Subcutaneous adipose tissue (tissue), 4 donors: ENCODE results near the gene BTNL3. TPM values are rescaled to one million over a fixed set of nuclear protein-coding genes. Genes with fewer than 3 reads are reported as not detected.

Source experiments
- total RNA-seq, 4 donors: library from RNA; depleted of rRNA; stranded (reverse); fragments of >200 nt; gene quantifications; one replicate each; pipeline ENCODE4 v1.1.0, GENCODE V29; 2016
- TF ChIP-seq, protein P1 (sequence below): fragments of 450-650 bp; IDR thresholded peaks from one replicate; pipeline ENCODE4 v1.5.1; 2016; ENCODE audit warnings: low read depth, mild to moderate bottlenecking, control low read depth, antibody characterized with exemption, moderate library complexity

BTNL3 gene
- total RNA-seq, 4 donors from 2014 or later = 0.22 TPM; not detected in 3

DNA sequence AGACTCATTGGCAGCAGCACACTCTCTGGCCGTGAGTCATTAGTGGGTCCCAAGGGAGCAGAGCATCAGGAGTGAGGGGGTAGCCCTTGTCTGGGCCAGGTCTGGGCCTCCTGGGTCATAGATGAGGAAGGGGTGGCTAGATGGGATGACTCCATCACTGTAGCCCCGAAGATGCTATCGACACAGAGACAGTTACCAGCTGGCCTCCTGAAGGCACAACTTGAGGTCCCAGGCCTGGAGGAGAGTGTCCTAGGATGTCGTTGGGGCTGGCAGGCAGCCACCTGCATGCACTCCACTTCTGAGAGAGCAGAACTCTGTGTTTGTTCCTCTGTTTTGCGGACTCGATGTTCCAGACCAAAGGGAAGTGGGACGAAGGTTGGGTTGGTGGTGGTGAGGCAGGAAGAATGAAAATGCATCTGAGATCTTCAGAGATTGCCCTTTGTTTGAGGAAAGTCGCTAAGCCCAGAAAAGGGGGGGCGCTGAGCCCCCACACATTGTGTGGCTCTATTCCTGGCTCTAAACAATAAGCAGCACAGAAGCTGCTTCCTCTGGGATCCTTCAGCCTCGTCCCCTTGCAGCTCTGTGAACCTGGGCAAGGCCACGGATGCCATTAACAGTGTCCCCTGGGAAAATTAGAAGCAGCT is 56.1 kb downstream of the BTNL3 start:
- TF ChIP-seq, protein P1, sequence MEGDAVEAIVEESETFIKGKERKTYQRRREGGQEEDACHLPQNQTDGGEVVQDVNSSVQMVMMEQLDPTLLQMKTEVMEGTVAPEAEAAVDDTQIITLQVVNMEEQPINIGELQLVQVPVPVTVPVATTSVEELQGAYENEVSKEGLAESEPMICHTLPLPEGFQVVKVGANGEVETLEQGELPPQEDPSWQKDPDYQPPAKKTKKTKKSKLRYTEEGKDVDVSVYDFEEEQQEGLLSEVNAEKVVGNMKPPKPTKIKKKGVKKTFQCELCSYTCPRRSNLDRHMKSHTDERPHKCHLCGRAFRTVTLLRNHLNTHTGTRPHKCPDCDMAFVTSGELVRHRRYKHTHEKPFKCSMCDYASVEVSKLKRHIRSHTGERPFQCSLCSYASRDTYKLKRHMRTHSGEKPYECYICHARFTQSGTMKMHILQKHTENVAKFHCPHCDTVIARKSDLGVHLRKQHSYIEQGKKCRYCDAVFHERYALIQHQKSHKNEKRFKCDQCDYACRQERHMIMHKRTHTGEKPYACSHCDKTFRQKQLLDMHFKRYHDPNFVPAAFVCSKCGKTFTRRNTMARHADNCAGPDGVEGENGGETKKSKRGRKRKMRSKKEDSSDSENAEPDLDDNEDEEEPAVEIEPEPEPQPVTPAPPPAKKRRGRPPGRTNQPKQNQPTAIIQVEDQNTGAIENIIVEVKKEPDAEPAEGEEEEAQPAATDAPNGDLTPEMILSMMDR = no peak

DNA sequence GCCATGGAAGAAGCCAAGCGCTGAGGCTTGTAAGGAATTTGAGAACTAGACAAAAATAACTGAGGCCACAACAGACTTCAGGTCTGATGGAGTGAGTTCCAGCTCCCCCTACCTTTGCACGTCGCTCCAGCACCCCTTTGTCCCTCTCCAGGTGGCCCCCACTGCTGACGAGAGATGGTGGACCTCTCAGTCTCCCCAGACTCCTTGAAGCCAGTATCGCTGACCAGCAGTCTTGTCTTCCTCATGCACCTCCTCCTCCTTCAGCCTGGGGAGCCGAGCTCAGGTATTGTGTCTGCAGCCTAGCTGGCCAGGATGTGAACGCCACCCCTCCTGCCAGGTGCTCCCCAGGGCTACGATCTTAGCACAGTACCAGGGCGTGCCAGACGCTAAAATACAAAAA is 56.7 kb downstream of the BTNL3 start:
- TF ChIP-seq, protein P1 = no peak

DNA sequence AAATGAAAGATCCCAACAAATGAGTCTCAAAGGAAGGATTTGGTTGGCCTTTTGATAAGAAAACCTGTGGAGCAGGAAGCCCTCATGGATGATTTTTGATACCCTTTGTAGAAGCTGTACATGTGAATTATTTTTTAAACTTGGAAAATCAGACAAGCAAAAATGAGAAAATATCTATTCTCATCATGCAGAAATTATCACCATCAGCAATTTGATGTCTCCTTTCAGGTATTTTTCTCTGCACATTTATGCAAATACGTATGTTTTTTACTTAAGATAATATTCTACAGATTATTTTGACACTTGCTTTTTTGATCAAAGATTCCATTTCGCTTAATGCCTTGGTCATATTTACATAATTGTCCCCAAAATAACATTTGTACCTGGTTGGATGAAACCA is 58.6 kb downstream of the BTNL3 start:
- TF ChIP-seq, protein P1 = no peak

DNA sequence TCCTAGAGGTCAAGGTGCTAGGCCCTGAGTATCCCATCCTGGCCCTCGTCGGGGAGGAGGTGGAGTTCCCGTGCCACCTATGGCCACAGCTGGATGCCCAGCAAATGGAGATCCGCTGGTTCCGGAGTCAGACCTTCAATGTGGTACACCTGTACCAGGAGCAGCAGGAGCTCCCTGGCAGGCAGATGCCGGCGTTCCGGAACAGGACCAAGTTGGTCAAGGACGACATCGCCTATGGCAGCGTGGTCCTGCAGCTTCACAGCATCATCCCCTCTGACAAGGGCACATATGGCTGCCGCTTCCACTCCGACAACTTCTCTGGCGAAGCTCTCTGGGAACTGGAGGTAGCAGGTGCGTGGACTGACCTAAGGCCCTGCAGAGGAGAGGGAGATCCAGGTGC is 59.3 kb downstream of the BTNL3 start:
- TF ChIP-seq, protein P1 = no peak

DNA sequence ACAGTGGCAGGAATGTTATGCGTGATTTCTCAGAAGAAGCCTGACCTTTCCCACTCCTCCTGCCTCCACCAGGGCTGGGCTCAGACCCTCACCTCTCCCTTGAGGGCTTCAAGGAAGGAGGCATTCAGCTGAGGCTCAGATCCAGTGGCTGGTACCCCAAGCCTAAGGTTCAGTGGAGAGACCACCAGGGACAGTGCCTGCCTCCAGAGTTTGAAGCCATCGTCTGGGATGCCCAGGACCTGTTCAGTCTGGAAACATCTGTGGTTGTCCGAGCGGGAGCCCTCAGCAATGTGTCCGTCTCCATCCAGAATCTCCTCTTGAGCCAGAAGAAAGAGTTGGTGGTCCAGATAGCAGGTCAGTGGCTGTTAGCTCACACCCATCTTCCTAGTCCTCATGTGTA is 61.4 kb downstream of the BTNL3 start:
- TF ChIP-seq, protein P1 = no peak

DNA sequence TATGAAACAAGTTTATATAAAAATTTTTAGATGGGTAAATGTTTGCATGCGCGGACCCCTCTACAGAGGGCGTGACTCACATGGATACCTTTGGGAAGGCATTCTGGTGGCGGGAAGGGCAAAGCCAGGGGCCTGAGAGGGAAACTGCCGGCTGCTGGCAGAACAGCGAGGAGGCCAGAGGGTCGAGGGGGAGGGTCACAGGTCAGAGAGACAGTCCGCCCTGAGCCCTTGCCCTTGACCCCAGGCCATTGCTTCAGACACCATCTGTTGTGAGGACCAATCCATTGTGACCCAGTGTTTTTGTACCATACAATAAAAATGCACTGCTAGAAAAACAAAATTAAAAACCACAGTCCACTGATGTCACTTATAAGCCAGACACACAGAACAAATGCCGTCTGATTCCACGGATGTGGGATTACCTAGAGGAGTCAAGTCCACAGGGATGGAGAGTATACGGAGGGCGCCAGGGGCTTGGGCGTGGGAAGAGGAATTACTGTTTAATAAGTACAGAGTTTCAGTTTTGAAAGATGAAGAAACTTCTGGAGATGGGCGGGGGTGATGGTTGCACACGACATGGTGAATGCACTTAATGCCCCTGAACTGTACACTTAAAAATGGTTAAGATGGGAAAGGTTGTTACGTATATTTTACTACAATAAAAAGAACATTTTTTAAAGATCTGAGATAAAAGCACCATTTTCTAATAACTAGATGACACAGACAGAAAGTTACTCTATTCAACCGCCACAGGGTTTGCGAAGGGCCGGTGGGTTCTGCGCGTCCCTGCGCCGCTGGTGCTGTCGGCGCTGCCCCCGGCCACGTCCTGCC is 63.4 kb downstream of the BTNL3 start:
- TF ChIP-seq, protein P1 = no peak

DNA sequence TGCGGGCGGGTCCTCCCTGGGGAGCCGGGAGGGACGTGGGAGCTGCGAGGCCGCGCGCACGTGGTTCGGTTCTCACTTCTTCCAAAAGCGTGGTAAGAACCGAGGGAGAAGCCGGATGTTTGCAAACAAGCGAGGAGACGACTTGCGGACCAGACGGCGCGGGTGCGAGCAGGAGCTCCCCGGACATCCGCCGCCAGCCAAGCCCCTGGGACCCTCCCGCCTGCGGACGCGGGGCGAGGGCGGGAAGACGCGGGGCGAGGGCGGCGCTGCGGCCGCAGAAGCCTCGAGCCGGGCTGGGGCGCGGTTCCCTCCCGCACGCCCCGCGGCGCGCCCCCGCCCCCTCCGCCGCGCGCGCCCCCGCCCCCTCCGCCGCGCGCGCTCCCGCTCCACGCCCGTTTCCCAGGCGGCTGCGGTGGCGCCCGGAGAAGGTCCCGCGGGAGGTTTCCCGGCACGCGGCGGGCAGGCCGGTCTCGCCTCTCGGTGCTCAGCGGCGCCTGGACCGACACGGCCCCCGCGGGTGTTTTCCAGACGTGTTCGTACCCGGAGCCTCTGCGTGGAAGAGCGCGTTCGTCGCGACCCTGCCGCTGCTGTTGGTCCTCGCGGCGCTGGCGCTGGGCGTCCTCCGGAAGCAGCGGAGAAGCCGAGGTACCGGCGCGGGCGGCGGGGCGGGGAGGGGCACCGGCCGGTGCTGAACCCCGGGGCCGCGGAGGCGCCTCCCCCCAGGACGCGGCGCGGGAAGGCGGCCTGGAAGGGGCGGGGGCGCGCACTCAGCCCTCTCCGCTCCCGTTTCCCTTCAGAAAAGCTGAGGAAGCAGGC is 64.2 kb downstream of the BTNL3 start:
- TF ChIP-seq, protein P1 = no peak
